Measurements from ENCODE around the gene MID1.

Gene MID1

DNA sequence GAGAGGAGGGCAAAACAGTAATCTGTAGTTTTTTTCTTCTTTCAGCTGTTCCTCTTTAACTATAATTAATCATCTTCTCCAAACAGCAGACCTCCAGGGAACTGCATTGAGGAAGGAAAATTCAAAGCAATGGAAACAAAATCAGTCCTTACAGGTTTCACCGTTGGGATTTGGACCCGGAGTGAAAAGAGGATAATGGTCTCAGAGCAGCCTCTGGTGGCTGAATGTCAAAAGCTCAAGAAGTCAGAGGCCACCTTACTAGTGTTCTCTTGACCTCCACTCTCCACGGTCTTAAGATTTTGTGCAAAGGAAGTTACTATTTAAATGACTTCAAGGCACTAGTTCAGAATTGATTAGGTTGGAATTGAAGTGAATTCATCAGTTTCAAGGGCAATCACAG lies 16.0 kb upstream of the MID1 start:
- no peaks in the 10 kb centered on the region for H3K79me2 ChIP-seq (ENCODE audit: insufficient read depth, low read length)
- H3K9ac ChIP-seq (ENCODE audit: low read length): no peak overlapping the region
- no peak overlapping the region for H3K4me2 ChIP-seq (ENCODE audit: low read depth, low read length, poor library complexity, severe bottlenecking)
- H2AFZ ChIP-seq (ENCODE audit: low read depth, low read length, severe bottlenecking): no peak overlapping the region
- no peaks in the 10 kb centered on the region for H3K36me3 ChIP-seq (ENCODE audit: low read length)
- no peaks in the 10 kb centered on the region for H4K20me1 ChIP-seq (ENCODE audit: low read depth, low read length)
- no peak for TF ChIP-seq CTCF (IDR thresholded peaks at IDR 0.05; ENCODE audit: insufficient read depth, low read length, poor library complexity, severe bottlenecking)
- TF ChIP-seq EZH2phosphoT487 (conservative IDR thresholded peaks at IDR 0.05; ENCODE audit: low read length): no peak
- H3K9me3 ChIP-seq (ENCODE audit: insufficient read depth, low read length): no peaks in the 10 kb centered on the region
- H3K27me3 ChIP-seq (ENCODE audit: low read length): no peaks in the 10 kb centered on the region
- no peak overlapping the region for H3K4me3 ChIP-seq (ENCODE audit: insufficient read depth, low read length, poor library complexity, severe bottlenecking)
- H3K9me2 ChIP-seq (replicated peaks; ENCODE audit: insufficient read depth, low read length): no peaks in the 10 kb centered on the region
- no peak overlapping the region for H3K27ac ChIP-seq (ENCODE audit: low read depth, low read length)
- no peaks in the 10 kb centered on the region for H3F3A ChIP-seq (ENCODE audit: insufficient read depth)

DNA sequence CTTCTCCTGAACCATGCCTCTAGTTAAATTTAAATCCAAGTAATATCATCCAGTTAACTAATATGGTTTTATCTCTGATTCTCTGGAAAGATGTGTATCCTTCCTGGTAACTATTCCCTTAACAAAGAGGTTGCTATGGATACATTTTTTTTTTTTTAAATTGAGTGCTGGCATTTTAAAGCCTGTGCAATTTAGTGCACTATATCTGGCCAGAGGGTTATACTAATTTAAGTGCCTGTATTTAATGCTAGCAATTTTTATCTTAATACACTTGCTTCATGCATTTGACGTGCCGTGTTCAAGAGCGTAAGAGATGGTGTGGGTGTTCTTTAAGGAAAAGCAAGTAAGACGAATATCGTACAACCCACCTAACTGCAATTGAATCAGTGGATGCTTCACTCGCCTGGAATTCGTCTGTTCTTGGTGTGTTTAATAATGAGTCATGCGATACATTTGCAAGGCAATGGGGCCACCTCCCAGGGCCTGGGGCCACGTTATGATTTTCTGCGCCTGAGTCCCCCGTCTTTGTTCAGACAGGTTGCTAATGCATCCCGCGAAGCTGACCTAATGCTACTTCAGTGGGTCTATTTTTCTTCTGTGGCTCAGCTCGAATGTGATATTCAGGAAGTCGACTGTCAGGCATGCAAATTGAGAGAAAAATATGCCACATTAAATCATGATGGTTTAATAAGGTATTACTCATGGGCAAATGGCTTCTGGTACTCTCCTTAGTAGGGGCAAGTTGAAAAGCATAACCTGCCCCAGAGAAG lies 14.2 kb upstream of the MID1 start:
- Histone ChIP-seq H3K9me3 (ENCODE audit: insufficient read depth, low read length) (no peaks in the 10 kb centered on the region), H3K36me3 (ENCODE audit: low read length) (no peaks in the 10 kb centered on the region), H3F3A (ENCODE audit: insufficient read depth) (no peaks in the 10 kb centered on the region), H2AFZ (ENCODE audit: low read depth, low read length, severe bottlenecking) (no peak overlapping the region), H3K79me2 (ENCODE audit: insufficient read depth, low read length) (no peaks in the 10 kb centered on the region), H4K20me1 (ENCODE audit: low read depth, low read length) (no peaks in the 10 kb centered on the region), H3K4me3 (ENCODE audit: insufficient read depth, low read length, poor library complexity, severe bottlenecking) (no peak overlapping the region), H3K9ac (ENCODE audit: low read length) (no peak overlapping the region), H3K4me2 (ENCODE audit: low read depth, low read length, poor library complexity, severe bottlenecking) (no peak overlapping the region), H3K27me3 (ENCODE audit: low read length) (no peaks in the 10 kb centered on the region), H3K9me2 (replicated peaks; ENCODE audit: insufficient read depth, low read length) (no peaks in the 10 kb centered on the region), H3K27ac (ENCODE audit: low read depth, low read length) (no peak overlapping the region)
- TF ChIP-seq EZH2phosphoT487 (conservative IDR thresholded peaks at IDR 0.05; ENCODE audit: low read length): no peak
- TF ChIP-seq CTCF (IDR thresholded peaks at IDR 0.05; ENCODE audit: insufficient read depth, low read length, poor library complexity, severe bottlenecking): no peak

GRCh38 chrX:10633722-10634121 lies 13.3 kb upstream of the MID1 start:
- Histone ChIP-seq H3K9me2 (replicated peaks; ENCODE audit: insufficient read depth, low read length) (no peaks in the 10 kb centered on the region), H4K20me1 (ENCODE audit: low read depth, low read length) (no peaks in the 10 kb centered on the region), H3K9ac (ENCODE audit: low read length) (no peak overlapping the region), H3K4me2 (ENCODE audit: low read depth, low read length, poor library complexity, severe bottlenecking) (no peak overlapping the region), H3K79me2 (ENCODE audit: insufficient read depth, low read length) (no peaks in the 10 kb centered on the region), H3K36me3 (ENCODE audit: low read length) (no peaks in the 10 kb centered on the region), H3F3A (ENCODE audit: insufficient read depth) (no peaks in the 10 kb centered on the region), H3K27ac (ENCODE audit: low read depth, low read length) (no peak overlapping the region), H3K4me3 (ENCODE audit: insufficient read depth, low read length, poor library complexity, severe bottlenecking) (no peak overlapping the region), H2AFZ (ENCODE audit: low read depth, low read length, severe bottlenecking) (no peak overlapping the region), H3K9me3 (ENCODE audit: insufficient read depth, low read length) (no peaks in the 10 kb centered on the region), H3K27me3 (ENCODE audit: low read length) (no peaks in the 10 kb centered on the region)
- TF ChIP-seq EZH2phosphoT487 (conservative IDR thresholded peaks at IDR 0.05; ENCODE audit: low read length): no peak

GRCh38 chrX:10631416-10632145 lies 11.2 kb upstream of the MID1 start:
- Histone ChIP-seq H3K27me3 (ENCODE audit: low read length) (no peaks in the 10 kb centered on the region), H3K27ac (ENCODE audit: low read depth, low read length) (no peak overlapping the region), H3K9me2 (replicated peaks; ENCODE audit: insufficient read depth, low read length) (no peaks in the 10 kb centered on the region), H3K79me2 (ENCODE audit: insufficient read depth, low read length) (no peaks in the 10 kb centered on the region), H3K36me3 (ENCODE audit: low read length) (no peaks in the 10 kb centered on the region), H3K4me2 (ENCODE audit: low read depth, low read length, poor library complexity, severe bottlenecking) (no peak overlapping the region), H3K9me3 (ENCODE audit: insufficient read depth, low read length) (no peaks in the 10 kb centered on the region), H2AFZ (ENCODE audit: low read depth, low read length, severe bottlenecking) (no peak overlapping the region), H3K4me3 (ENCODE audit: insufficient read depth, low read length, poor library complexity, severe bottlenecking) (no peak overlapping the region), H3F3A (ENCODE audit: insufficient read depth) (no peaks in the 10 kb centered on the region), H3K9ac (ENCODE audit: low read length) (no peak overlapping the region), H4K20me1 (ENCODE audit: low read depth, low read length) (no peaks in the 10 kb centered on the region)
- no peak for TF ChIP-seq EZH2phosphoT487 (conservative IDR thresholded peaks at IDR 0.05; ENCODE audit: low read length)
- no peak for TF ChIP-seq CTCF (IDR thresholded peaks at IDR 0.05; ENCODE audit: insufficient read depth, low read length, poor library complexity, severe bottlenecking)

Data from SU-DHL-6 (cell line).